HepG2 (cell line): ENCODE data around the gene GP1BA. TPM values are rescaled to one million over a fixed set of nuclear protein-coding genes. Genes with fewer than 3 reads are reported as not detected.

Experiments used
- ATAC-seq: fragments of 200-7000 bp; cut with Tn5 transposase; 3 replicates; pipeline ENCODE4 v1.9.1; 2020; ENCODE audit warnings: mild to moderate bottlenecking, moderate library complexity
- BruUV-seq: library from RNA; stranded (reverse); fragments of 400-500 nt; replicated peaks from 2 replicates; lab custom pipeline; 2021; lab: Mats Ljungman, UMichigan
- CTCF ChIA-PET: fragments of 300-600 bp; formaldehyde crosslinking; extraction: SDS; loops from one replicate; lab custom pipeline; 2021; ENCODE audit warnings: low total read pairs, inconsistent platforms, low intra/inter-chr PET ratio; lab: Yijun Ruan, JAX
- POLR2A ChIA-PET: fragments of 350-600 bp; sonication (Branson Sonifier 250); formaldehyde crosslinking; loops from one replicate; lab custom pipeline; 2020; ENCODE audit warnings: antibody characterized with exemption, inconsistent platforms; lab: Yijun Ruan, JAX
- DNase-seq: peaks from one replicate; pipeline ENCODE4 v3.0.0-alpha.2; 2015; ENCODE audit warnings: low spot score
- FAIRE-seq: peaks from 3 replicates; lab custom pipeline; 2011; peaks lifted over from hg19 to GRCh38; lab: Jason Lieb, UNC
- H2AFZ ChIP-seq: one replicate; pipeline ENCODE4 v1.6.1; 2011; ENCODE audit warnings: low read length, inconsistent platforms
- H3K27ac ChIP-seq: fragments of 300-600 bp; 3 replicates; pipeline ENCODE4 v1.8.0; 2011; ENCODE audit warnings: mixed run types, mild to moderate bottlenecking, mixed read lengths, low read length, inconsistent platforms; ENCODE audit not compliant: insufficient read depth; ENCODE audit errors: extremely low read length
- H3K27me3 ChIP-seq, 2 experiments: fragments of 200-600 bp in 1 of 2; 2 replicates in 1 of 2; 3 replicates in 1 of 2; pipeline versions ENCODE4 v1.6.0 to v1.8.0; 2011; ENCODE audit warnings: low read length in 2 of 2, mild to moderate bottlenecking in 2 of 2, moderate library complexity in 2 of 2, inconsistent platforms in 1 of 2; ENCODE audit not compliant: insufficient read depth in 2 of 2, control insufficient read depth in 1 of 2
- H3K36me3 ChIP-seq, 2 experiments: fragments of 200-600 bp in 1 of 2; replicated peaks in 1 of 2; 2 replicates in 1 of 2; 3 replicates in 1 of 2; pipeline versions ENCODE4 v1.5.1 to v1.8.0; 2011; ENCODE audit warnings: low read length in 2 of 2, inconsistent platforms in 1 of 2; ENCODE audit not compliant: insufficient read depth in 2 of 2, control insufficient read depth in 1 of 2
- H3K4me1 ChIP-seq: 2 replicates; pipeline ENCODE4 v1.5.1; 2012; ENCODE audit warnings: low read length, inconsistent platforms; ENCODE audit not compliant: insufficient read depth
- H3K4me2 ChIP-seq: 2 replicates; pipeline ENCODE4 v1.6.0; 2011; ENCODE audit warnings: low read depth, low read length, inconsistent platforms
- H3K4me3 ChIP-seq, 3 experiments: fragments of 200-600 bp in 1 of 3; sonication (generic), shearing (Covaris generic) in 1 of 3; replicated peaks in 1 of 3; 2 replicates each; pipeline ENCODE4 v1.5.1; 2011 to 2016; ENCODE audit warnings: low read length in 3 of 3, inconsistent platforms in 2 of 3, low read depth in 2 of 3, mild to moderate bottlenecking in 2 of 3, control low read depth in 1 of 3, mixed read lengths in 1 of 3; ENCODE audit not compliant: insufficient read depth in 1 of 3
- H3K79me2 ChIP-seq: one replicate; pipeline ENCODE4 v1.6.1; 2011; ENCODE audit warnings: low read length, inconsistent platforms; ENCODE audit not compliant: insufficient read depth
- H3K9ac ChIP-seq: 2 replicates; pipeline ENCODE4 v1.6.0; 2011; ENCODE audit warnings: mild to moderate bottlenecking, low read depth, low read length, inconsistent platforms; ENCODE audit not compliant: insufficient read depth
- H3K9me3 ChIP-seq: 2 replicates; pipeline ENCODE4 v1.5.1; 2012; ENCODE audit warnings: mild to moderate bottlenecking, low read length
- H4K20me1 ChIP-seq: 2 replicates; pipeline ENCODE4 v1.6.0; 2011; ENCODE audit warnings: inconsistent platforms, mild to moderate bottlenecking, low read length, moderate library complexity; ENCODE audit not compliant: insufficient read depth
- AGO2 ChIP-seq: fragments of 200-400 bp; formaldehyde crosslinking; optimal IDR thresholded peaks from 2 replicates; pipeline ENCODE3; 2017; ENCODE audit warnings: mild to moderate bottlenecking, low read depth, low read length, moderate library complexity
- E2F5 ChIP-seq: sonication (generic); formaldehyde crosslinking; conservative IDR thresholded peaks from 2 replicates; pipeline ENCODE4 v1.4.0; 2020; ENCODE audit warnings: missing genetic modification reagents
- KLF6 ChIP-seq: IDR thresholded peaks from 2 replicates; pipeline ENCODE4 v1.8.0; 2016; ENCODE audit warnings: missing biosample characterization, missing genetic modification reagents
- NAIF1 ChIP-seq: sonication (generic); formaldehyde crosslinking; IDR thresholded peaks from 2 replicates; pipeline ENCODE4 v1.5.0; 2020; ENCODE audit warnings: mild to moderate bottlenecking, missing genetic modification reagents, borderline replicate concordance
- POLR2A ChIP-seq, 2 experiments: IDR thresholded peaks; 2 replicates each; pipeline ENCODE4 v1.6.1; 2011; ENCODE audit warnings: low read depth in 2 of 2, low read length in 2 of 2, mild to moderate bottlenecking in 1 of 2, moderate library complexity in 1 of 2; ENCODE audit not compliant: insufficient read depth in 1 of 2
- RBFOX2 ChIP-seq: fragments of 200-400 bp; formaldehyde crosslinking; IDR thresholded peaks from 2 replicates; pipeline ENCODE4 v1.6.1; 2017; ENCODE audit warnings: low read depth, mild to moderate bottlenecking, low read length
- SAP130 ChIP-seq: IDR thresholded peaks from 2 replicates; pipeline ENCODE4 v1.6.1; 2016; ENCODE audit warnings: low read depth
- SIX4 ChIP-seq: sonication (generic); formaldehyde crosslinking; IDR thresholded peaks from 2 replicates; pipeline ENCODE4 v1.4.0; 2020; ENCODE audit warnings: missing genetic modification reagents
- SP4 ChIP-seq: sonication (generic); formaldehyde crosslinking; IDR thresholded peaks from 2 replicates; pipeline ENCODE4 v1.8.1; 2023; ENCODE audit warnings: mild to moderate bottlenecking, missing genetic modification reagents
- ZNF496 ChIP-seq: sonication (generic); formaldehyde crosslinking; IDR thresholded peaks from 2 replicates; pipeline ENCODE4 v1.8.1; 2023; ENCODE audit warnings: mild to moderate bottlenecking, moderate library complexity, missing genetic modification reagents; ENCODE audit not compliant: insufficient replicate concordance
- ZNF687 ChIP-seq: sonication (generic); formaldehyde crosslinking; IDR thresholded peaks from 2 replicates; pipeline ENCODE4 v1.5.1; 2020; ENCODE audit warnings: mild to moderate bottlenecking, missing genetic modification reagents, moderate library complexity
- ZNF782 ChIP-seq: sonication (generic); formaldehyde crosslinking; IDR thresholded peaks from 2 replicates; pipeline ENCODE4 v1.4.0; 2020; ENCODE audit warnings: missing genetic modification reagents, mild to moderate bottlenecking, borderline replicate concordance
- WGBS: methylation state at CpG from one replicate; pipeline ENCODE4 v1.1.6; 2017; ENCODE audit warnings: low lambda C conversion rate; 5-methylcytosine and 5-hydroxymethylcytosine counted together
- in situ Hi-C: cut with HindIII; loops from 2 replicates; pipeline ENCODE4 v1.10.0; 2017; ENCODE audit warnings: low pct_unique_long_range_greater_than_20kb; ENCODE audit not compliant: extremely low pct_ligation_motif_present
- intact Hi-C: fragments of 100-400 bp; cut with micrococcal nuclease; formaldehyde crosslinking; loops from one replicate; pipeline ENCODE4 v1.10.0; 2022; ENCODE audit not compliant: unreplicated experiment
- polyA plus RNA-seq, 8 experiments: library from polyadenylated mRNA; depleted of rRNA in 3 of 8; stranded (reverse) in 7 of 8; unstranded in 1 of 8; fragments of >200 nt; fragmentation: Illumina TruSeq in 4 of 8; extraction: Trizol in 4 of 8; gene quantifications; 2 replicates each; pipeline versions ENCODE4 v1.2.1 to v1.2.3, GENCODE V29; 2011 to 2016; ENCODE audit warnings: low read depth in 4 of 8, missing spikeins in 1 of 8, mixed read lengths in 1 of 8; ENCODE audit not compliant: insufficient read depth in 1 of 8
- total RNA-seq, 5 experiments: library from RNA; depleted of rRNA; stranded (reverse); fragments of >200 nt; fragmentation: Illumina TruSeq; extraction: Trizol; gene quantifications; 2 replicates each; pipeline ENCODE4 v1.2.3, GENCODE V29; 2016; ENCODE audit warnings: low read depth in 1 of 5
- TF ChIP-seq, protein P1 (sequence below), 2 experiments: IDR thresholded peaks; 2 replicates each; pipeline ENCODE4 v1.6.1; 2011 to 2012; ENCODE audit warnings: low read length in 2 of 2, borderline replicate concordance in 1 of 2, low read depth in 1 of 2, mild to moderate bottlenecking in 1 of 2, moderate library complexity in 1 of 2

The GP1BA gene
- total and polyA plus RNA-seq, 2 of the 13 experiments (the other 11 are each of a cell fraction or from before 2014, with no cell fraction given): not detected

DNA sequence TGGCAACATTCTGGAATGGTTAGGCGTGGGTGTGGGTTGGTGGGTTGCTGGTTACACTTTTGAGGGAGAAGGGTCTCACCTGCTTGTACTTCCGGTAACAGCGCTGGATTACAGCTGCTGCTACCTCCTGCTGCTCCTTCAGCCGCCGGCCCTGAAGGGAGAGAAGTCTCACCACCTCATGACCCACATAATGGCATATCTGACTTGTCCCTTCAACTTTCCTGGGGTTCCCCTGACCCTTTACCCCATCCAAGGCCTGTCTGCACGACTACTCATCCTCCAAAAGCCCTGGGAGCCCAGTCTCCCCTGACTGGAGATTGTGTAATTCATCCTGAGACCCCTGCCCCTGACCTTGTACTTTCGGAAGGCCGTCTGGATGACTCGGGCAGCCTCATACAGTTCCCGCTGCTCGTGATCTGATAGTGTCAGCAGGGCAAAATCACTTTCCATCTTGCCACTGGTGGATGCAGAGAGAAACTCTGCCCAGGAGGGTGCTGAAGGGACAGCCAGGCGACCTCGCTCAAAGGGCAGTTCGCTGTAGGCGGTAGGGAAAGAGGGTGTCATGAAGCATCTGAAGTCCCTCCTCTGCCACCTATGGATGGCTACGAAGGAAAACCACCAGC lies 37.6 kb downstream of the GP1BA start (continued):
- TF ChIP-seq, protein P1, sequence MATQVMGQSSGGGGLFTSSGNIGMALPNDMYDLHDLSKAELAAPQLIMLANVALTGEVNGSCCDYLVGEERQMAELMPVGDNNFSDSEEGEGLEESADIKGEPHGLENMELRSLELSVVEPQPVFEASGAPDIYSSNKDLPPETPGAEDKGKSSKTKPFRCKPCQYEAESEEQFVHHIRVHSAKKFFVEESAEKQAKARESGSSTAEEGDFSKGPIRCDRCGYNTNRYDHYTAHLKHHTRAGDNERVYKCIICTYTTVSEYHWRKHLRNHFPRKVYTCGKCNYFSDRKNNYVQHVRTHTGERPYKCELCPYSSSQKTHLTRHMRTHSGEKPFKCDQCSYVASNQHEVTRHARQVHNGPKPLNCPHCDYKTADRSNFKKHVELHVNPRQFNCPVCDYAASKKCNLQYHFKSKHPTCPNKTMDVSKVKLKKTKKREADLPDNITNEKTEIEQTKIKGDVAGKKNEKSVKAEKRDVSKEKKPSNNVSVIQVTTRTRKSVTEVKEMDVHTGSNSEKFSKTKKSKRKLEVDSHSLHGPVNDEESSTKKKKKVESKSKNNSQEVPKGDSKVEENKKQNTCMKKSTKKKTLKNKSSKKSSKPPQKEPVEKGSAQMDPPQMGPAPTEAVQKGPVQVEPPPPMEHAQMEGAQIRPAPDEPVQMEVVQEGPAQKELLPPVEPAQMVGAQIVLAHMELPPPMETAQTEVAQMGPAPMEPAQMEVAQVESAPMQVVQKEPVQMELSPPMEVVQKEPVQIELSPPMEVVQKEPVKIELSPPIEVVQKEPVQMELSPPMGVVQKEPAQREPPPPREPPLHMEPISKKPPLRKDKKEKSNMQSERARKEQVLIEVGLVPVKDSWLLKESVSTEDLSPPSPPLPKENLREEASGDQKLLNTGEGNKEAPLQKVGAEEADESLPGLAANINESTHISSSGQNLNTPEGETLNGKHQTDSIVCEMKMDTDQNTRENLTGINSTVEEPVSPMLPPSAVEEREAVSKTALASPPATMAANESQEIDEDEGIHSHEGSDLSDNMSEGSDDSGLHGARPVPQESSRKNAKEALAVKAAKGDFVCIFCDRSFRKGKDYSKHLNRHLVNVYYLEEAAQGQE (IDR thresholded peaks at IDR 0.05; ENCODE audit: borderline replicate concordance in 1 of 2, low read depth in 1 of 2, low read length in 2 of 2): peak; percentile 23 to 82; a peak in 3 of 4 replicates
- TF ChIP-seq SAP130 (CRISPR knock-in tag) (peak; percentile 54; the same call in 1 of the 2 replicates), KLF6 (CRISPR knock-in tag) (no peak)

GRCh38 chr17:4970273-4970672 lies 38.2 kb downstream of the GP1BA start:
- peaks cover 31% of the 10 kb centered on the region for H3K4me1 ChIP-seq
- POLR2A ChIA-PET: interaction anchor here (0.9 to 10.5 kb wide), 11 partner anchors 13 to 199 kb away, joined by 3 to 273 read pairs (median 4); partner anchors contain the start of genes CAMTA2, ENO3, PFN1 and RNF167
- no peaks in the 10 kb centered on the region for H4K20me1 ChIP-seq
- H3K27ac ChIP-seq: peak overlapping the region; percentile 92
- no peak overlapping the region for H2AFZ ChIP-seq
- FAIRE-seq (no peak), ATAC-seq (no peak), DNase-seq (no peak)
- intact Hi-C loops (no loop called here), in situ Hi-C loops (no loop called here)
- CTCF ChIA-PET: interaction anchor here (0.9 kb wide), 1 partner anchor 61 kb away, joined by 3 read pairs; no protein-coding TSS in a partner anchor
- H3K9me3 ChIP-seq: no peaks in the 10 kb centered on the region
- 97% methylated on average over 8 of the region's 8 CpGs for WGBS
- H3K36me3 ChIP-seq: peaks cover 0 to 10% of the 10 kb centered on the region in 2 experiments; a peak in 3 of 5 replicates
- H3K9ac ChIP-seq: peak overlapping the region; percentile 91; the same call in 1 of the 2 replicates
- H3K27me3 ChIP-seq: no peaks in the 10 kb centered on the region; a peak in 1 of 5 replicates
- peak overlapping the region; percentile 82 for H3K4me2 ChIP-seq
- H3K79me2 ChIP-seq: peaks cover 27% of the 10 kb centered on the region
- no TSS peak for BruUV-seq
- peak overlapping the region in 1 of 3 experiments; percentile 88; a peak in 2 of 6 replicates for H3K4me3 ChIP-seq
- TF ChIP-seq RBFOX2 (0 out of 2 replicates have a peak, but pooled peaks have one; percentile 22), ZNF782 (0 out of 2 replicates have a peak, but pooled peaks have one; percentile 34), E2F5 (CRISPR knock-in tag) (no peak), SIX4 (CRISPR knock-in tag) (no peak), AGO2 (peak; percentile 56), NAIF1 (no peak), SP4 (CRISPR knock-in tag) (0 out of 2 replicates have a peak, but pooled peaks have one; percentile 2), ZNF687 (CRISPR knock-in tag) (peak; percentile 28; the same call in 1 of the 2 replicates), POLR2A (IDR thresholded peaks at IDR 0.05; ENCODE audit: insufficient read depth in 1 of 2, low read depth in 2 of 2, low read length in 2 of 2) (0 out of 4 replicates have a peak, but pooled peaks of 1 of the 2 experiments have one; percentile 35), ZNF496 (no peak)
